Loucy (cell line): ENCODE data around the gene SCIN.

Source experiments
- H2AFZ ChIP-seq: fragments of 200-600 bp; sonication (generic); 2 replicates; pipeline ENCODE4 v1.6.0; 2016; ENCODE audit warnings: antibody characterized with exemption, mild to moderate bottlenecking, low read length, moderate library complexity
- H3F3A ChIP-seq: fragments of 200-600 bp; 2 replicates; pipeline ENCODE4 v1.6.0; 2016; ENCODE audit warnings: antibody characterized with exemption, low read depth, mild to moderate bottlenecking
- H3K27me3 ChIP-seq: fragments of 200-600 bp; sonication (generic); 2 replicates; pipeline ENCODE4 v1.6.1; 2014; ENCODE audit warnings: low read length, mild to moderate bottlenecking; ENCODE audit not compliant: insufficient read depth, poor library complexity, severe bottlenecking
- H3K36me3 ChIP-seq: fragments of 200-600 bp; sonication (generic); 2 replicates; pipeline ENCODE4 v1.6.1; 2016; ENCODE audit warnings: low read length; ENCODE audit not compliant: insufficient read depth
- H3K4me1 ChIP-seq: fragments of 200-600 bp; sonication (generic); 2 replicates; pipeline ENCODE4 v1.5.1; 2014; ENCODE audit warnings: low read length, mild to moderate bottlenecking; ENCODE audit not compliant: insufficient read depth, poor library complexity, severe bottlenecking
- H3K4me2 ChIP-seq: fragments of 200-600 bp; sonication (generic); 2 replicates; pipeline ENCODE4 v1.6.0; 2014; ENCODE audit warnings: antibody characterized with exemption, low read length, low read depth, mild to moderate bottlenecking; ENCODE audit not compliant: poor library complexity, severe bottlenecking
- H3K4me3 ChIP-seq: fragments of 200-600 bp; sonication (generic); 2 replicates; pipeline ENCODE4 v1.5.1; 2014; ENCODE audit warnings: low read length, mild to moderate bottlenecking, mixed read lengths; ENCODE audit not compliant: poor library complexity, severe bottlenecking
- H3K79me2 ChIP-seq: fragments of 200-600 bp; sonication (generic); 2 replicates; pipeline ENCODE4 v1.6.1; 2014; ENCODE audit warnings: low read length; ENCODE audit not compliant: insufficient read depth
- H3K9ac ChIP-seq: fragments of 200-600 bp; sonication (generic); 2 replicates; pipeline ENCODE4 v1.6.0; 2014; ENCODE audit warnings: mild to moderate bottlenecking, low read depth, low read length, moderate library complexity; ENCODE audit not compliant: poor library complexity, severe bottlenecking
- H3K9me2 ChIP-seq: fragments of 200-600 bp; sonication (generic); replicated peaks from 2 replicates; pipeline ENCODE4 v1.6.1; 2016; ENCODE audit warnings: low read depth, low read length, mixed read lengths
- H3K9me3 ChIP-seq: fragments of 200-600 bp; sonication (generic); 2 replicates; pipeline ENCODE4 v1.6.1; 2014; ENCODE audit warnings: mild to moderate bottlenecking, antibody characterized with exemption, low read length, low read depth; ENCODE audit not compliant: insufficient read depth
- H4K20me1 ChIP-seq: fragments of 200-600 bp; sonication (generic); 2 replicates; pipeline ENCODE4 v1.6.0; 2014; ENCODE audit warnings: antibody characterized with exemption, low read length, mild to moderate bottlenecking; ENCODE audit not compliant: insufficient read depth, poor library complexity, severe bottlenecking
- CTCF ChIP-seq: fragments of 200-600 bp; sonication (generic); conservative IDR thresholded peaks from 2 replicates; pipeline ENCODE4 v1.5.1; 2014; ENCODE audit warnings: mild to moderate bottlenecking, antibody characterized with exemption, low read length
- EZH2phosphoT487 ChIP-seq: fragments of 200-600 bp; IDR thresholded peaks from 2 replicates; pipeline ENCODE4 v1.6.1; 2018; ENCODE audit warnings: antibody characterized with exemption, mild to moderate bottlenecking, moderate library complexity, borderline replicate concordance

The SCIN gene

DNA sequence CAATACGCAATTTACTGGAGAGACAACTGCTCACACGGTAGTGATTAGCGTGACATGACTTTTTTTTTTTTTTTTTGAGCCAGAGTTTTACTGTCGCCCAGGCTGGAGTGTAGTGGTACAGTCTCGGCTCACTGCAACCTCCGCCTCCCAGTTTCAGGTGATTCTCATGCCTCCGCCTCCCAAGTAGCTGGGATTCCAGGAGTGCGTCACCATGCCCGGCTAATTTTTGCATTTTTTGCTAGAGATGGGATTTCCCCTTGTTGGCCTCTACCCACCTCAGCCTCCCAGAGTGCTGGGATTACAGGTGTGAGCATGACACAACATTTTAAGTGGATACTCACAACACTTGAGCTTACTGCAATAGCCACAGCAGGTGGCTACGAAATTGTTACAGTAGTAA lies 128.8 kb downstream of the SCIN start:
- Histone ChIP-seq H3K79me2 (no peaks in the 10 kb centered on the region), H3K9me2 (no peaks in the 10 kb centered on the region), H3K4me3 (no peak overlapping the region), H3K9me3 (no peaks in the 10 kb centered on the region), H3K27me3 (no peaks in the 10 kb centered on the region), H3K36me3 (no peaks in the 10 kb centered on the region), H2AFZ (no peak overlapping the region), H3K9ac (no peak overlapping the region), H3K4me1 (no peaks in the 10 kb centered on the region), H3F3A (no peaks in the 10 kb centered on the region), H4K20me1 (no peaks in the 10 kb centered on the region), H3K4me2 (no peak overlapping the region)
- TF ChIP-seq EZH2phosphoT487 (no peak), CTCF (no peak)

DNA sequence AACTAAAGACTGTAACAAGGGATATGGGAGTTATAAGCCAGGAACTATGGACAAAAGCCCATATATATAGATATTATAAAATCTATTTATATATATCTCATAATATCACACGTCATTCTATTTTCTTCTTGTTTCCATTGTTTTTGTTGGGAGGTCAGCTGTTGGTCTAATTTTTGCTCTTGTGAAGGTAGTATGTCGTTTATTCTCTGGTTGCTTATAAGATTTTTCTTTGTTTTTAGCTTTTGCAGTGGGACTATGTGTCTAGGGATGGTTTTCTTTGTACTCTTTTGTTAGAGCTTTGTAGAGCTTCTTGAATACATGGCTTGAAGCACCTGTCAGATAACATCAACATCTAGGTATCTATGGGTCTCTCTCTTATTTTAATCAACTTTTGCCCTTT lies 130.9 kb downstream of the SCIN start:
- no peaks in the 10 kb centered on the region for H3K36me3 ChIP-seq
- H3K9me2 ChIP-seq = no peaks in the 10 kb centered on the region
- TF ChIP-seq EZH2phosphoT487 (no peak), CTCF (no peak)
- H3K9me3 ChIP-seq = no peaks in the 10 kb centered on the region
- no peaks in the 10 kb centered on the region for H3K4me1 ChIP-seq
- H3K79me2 ChIP-seq = no peaks in the 10 kb centered on the region
- no peak overlapping the region for H3K4me2 ChIP-seq
- H3K27me3 ChIP-seq = no peaks in the 10 kb centered on the region
- H3K9ac ChIP-seq = no peak overlapping the region
- no peak overlapping the region for H3K4me3 ChIP-seq
- H3F3A ChIP-seq = no peaks in the 10 kb centered on the region
- no peak overlapping the region for H2AFZ ChIP-seq
- H4K20me1 ChIP-seq = no peaks in the 10 kb centered on the region

- no peak overlapping the region for H2AFZ ChIP-seq
- H3K4me3 ChIP-seq = no peak overlapping the region
- no peaks in the 10 kb centered on the region for H3F3A ChIP-seq
- H3K27me3 ChIP-seq = no peaks in the 10 kb centered on the region
- H3K9ac ChIP-seq = no peak overlapping the region
- H3K79me2 ChIP-seq = no peaks in the 10 kb centered on the region
- no peak overlapping the region for H3K4me2 ChIP-seq
- H3K9me3 ChIP-seq = no peaks in the 10 kb centered on the region
- H3K36me3 ChIP-seq = no peaks in the 10 kb centered on the region
- no peaks in the 10 kb centered on the region for H3K9me2 ChIP-seq
- no peaks in the 10 kb centered on the region for H3K4me1 ChIP-seq
- TF ChIP-seq CTCF (no peak), EZH2phosphoT487 (no peak)
- no peaks in the 10 kb centered on the region for H4K20me1 ChIP-seq
Observed at GRCh38 chr7:12703881-12704280, 133.4 kb downstream of the SCIN start.
